Hematopoietic multipotent progenitor cell treated with erythropoietin and hydrocortisone succinate and interleukin-3 and kit ligand, for 17 days (in vitro differentiated cells): ENCODE measurements around the gene TRIM75.
"Not testable (repeated sequence)": the region's sequence is repeated elsewhere in the genome, so short reads cannot be mapped to it uniquely, and the experiment has no call there.

ENCODE experiments used
- DNase-seq: peaks from one replicate; pipeline ENCODE4 v3.0.0-alpha.2; 2015; ENCODE audit warnings: low spot score

Gene TRIM75

GRCh38 chr4:165053645-165054044, at the start of gene TRIM75:
TRIM75 (plus strand) TSS chr4:165053866; CDS start chr4:165059148, 5,282 bp downstream.
- DNase-seq, result no peak

- DNase-seq, result no peak
Measured at GRCh38 chr4:165005352-165005925, 48.2 kb upstream of the TRIM75 start.

GRCh38 chr4:165006456-165006855, 47.2 kb upstream of the TRIM75 start:
- DNase-seq, result no peak

- no peak for DNase-seq
Measured at GRCh38 chr4:165006886-165007285, 46.8 kb upstream of the TRIM75 start.

DNA sequence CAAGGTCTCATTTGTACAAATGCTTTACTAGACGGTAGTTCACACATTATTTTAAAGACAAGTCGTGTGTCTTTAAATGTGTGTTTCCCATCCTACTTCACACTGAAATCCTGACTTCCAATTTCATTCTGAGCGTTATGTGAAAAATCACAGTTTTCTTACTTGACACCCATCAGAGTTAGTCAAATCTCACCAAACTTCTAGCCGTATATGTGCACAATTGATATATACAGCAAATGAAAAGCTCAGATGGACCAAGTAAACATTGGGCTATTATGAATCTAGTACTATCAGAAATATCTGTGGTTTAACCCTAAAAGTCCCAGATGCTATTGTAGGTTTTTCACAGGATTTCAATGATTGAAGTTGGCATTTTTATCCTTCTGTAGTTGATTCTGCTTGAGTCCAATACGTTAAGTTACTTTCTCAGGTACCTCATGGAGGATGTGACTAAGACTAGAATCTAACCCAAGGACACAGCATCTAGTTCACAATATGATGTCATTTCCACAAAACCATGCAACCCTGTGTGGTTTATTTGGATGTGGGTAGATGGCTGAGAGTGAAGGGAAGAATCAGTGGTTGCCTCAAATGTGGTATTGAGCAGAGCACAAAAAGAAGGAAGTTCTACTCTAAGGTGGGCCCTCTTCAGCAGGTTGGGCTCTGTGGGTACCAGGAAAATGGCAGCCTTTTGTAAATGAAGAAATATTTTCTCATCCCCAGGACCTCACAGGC, 44.0 kb upstream of the TRIM75 start:
- DNase-seq, result no peak

DNA sequence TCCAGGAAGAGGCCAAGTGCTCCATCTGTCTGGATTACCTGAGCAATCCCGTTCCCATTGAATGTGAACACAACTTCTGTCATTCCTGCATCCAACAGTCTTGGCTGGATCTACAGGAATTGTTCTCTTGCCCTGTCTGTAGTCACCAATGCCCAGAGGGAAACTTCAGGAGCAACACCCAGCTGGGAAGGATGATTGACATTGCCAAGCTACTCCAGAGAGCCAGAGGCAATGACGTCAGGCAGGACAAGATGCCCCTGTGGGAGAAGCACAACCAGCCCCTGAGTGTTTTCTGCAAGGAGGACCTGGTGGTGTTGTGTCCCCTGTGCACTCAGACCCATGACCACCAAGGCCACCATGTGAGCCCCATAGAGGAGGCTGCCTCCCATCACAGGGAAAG, 43.2 kb upstream of the TRIM75 start:
- DNase-seq, result no peak

DNA sequence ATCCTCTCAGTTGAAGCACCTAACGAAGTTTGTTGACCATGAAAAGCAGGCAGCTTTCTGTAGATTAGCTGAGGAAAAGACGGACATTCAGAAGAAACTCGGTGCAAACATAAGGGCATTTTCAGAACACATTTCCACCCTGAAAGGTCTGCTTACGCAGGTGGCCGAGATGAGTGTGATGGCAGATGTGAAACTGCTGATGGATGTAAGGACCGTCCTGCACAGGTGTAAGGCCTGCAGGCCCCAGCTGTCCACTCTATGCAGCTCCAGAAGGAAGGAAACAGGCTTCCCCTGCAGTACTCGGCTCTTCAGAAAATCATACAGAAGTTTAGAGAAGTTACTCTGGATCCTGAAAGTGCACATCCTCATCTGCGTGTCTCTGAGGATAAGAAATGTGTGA, 42.7 kb upstream of the TRIM75 start:
- no peak for DNase-seq

DNA sequence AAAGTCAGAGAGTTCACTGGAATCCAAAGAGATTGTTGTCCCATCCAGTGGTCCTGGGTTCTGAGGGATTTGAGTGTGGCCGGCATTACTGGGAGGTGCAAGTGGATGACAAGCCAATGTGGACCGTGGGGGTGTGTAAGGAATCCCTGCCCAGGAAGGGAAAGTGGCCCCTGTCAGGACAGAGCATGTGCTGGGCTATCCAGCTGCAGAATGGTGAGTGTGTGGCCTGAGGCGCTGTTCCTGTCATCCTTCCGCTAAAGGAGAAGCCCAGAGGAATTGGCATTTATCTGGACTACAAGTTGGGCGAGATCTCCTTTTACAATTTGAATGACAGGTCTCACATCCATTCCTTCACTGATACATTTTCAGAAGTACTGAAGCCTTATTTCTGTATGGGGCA, 42.3 kb upstream of the TRIM75 start:
- DNase-seq, result no peak

DNA sequence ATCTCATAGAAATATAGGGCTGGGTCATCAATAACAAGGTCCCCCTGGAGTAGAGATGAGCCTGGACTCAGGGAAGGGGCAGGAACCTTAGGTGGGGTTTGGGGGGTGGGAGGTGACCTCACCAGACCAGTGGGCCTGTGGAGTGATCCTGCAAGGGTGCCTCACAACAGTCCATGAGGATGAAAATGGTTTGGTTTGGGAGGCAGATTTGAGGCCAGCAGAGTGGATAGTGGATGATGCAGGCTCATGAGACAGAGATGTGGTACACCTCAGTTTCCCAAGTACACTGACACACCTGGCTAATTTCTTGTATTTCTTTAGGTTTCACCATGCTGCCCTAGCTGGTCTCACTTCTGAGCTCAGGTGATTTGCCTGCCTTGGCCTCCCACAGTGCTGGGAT, 40.0 kb upstream of the TRIM75 start:
- no peak for DNase-seq

DNA sequence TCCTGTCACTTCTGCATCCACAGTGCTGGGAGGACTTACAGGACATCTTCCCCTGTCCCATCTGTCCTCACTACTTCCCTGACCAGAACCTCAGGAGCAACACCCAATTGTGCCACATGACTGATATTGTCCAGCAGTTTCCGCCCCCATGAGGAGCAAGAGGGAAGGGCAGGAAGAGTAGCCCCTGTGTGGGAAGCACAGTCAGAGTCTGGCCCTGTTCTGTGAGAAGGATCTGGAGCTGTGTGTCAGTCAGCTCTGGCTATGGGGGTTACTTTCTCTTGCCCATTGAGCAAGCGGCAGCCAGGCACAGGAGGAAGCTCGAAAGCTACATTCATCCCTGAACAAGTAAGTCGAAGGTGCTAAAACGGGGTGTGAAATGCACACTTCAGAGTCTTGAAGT, 36.7 kb upstream of the TRIM75 start:
- DNase-seq, result no peak

GRCh38 chr4:165019995-165020394, 33.7 kb upstream of the TRIM75 start:
- not testable (repeated sequence) for DNase-seq

- not testable (repeated sequence) for DNase-seq
Measured at GRCh38 chr4:165025782-165026181, 27.9 kb upstream of the TRIM75 start.

- DNase-seq, result no peak
Measured at GRCh38 chr4:165027762-165028402, 25.8 kb upstream of the TRIM75 start.

- no peak for DNase-seq
Measured at GRCh38 chr4:165031436-165032211, 22.0 kb upstream of the TRIM75 start, which contains the start of gene TRIM60. TRIM60 (plus strand) TSS chr4:165031999; CDS start chr4:165040073, 8,074 bp downstream.

- no peak for DNase-seq
Measured at GRCh38 chr4:165048170-165048569, 5.5 kb upstream of the TRIM75 start.

DNA sequence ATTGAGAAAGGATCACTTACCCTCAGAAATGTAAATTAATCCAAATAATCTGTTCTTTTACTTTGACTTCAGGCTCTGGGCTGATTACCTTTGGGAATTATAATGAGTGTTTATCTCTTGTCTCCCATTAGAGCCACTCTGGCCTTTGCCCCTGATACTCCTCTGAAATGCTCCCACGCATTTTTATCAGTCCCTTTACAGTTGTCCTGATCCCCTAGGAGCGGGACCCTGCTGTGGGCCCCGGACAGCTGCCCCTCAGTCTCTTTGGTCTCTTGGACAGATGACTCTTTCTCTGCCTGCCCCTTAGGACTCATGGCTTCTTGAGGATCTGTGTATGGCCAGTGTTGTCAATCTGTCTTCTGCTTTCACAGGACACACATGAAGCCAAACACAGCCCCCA, 1.0 kb upstream of the TRIM75 start:
- DNase-seq, result no peak

GRCh38 chr4:165055601-165056000, 1.9 kb downstream of the TRIM75 start:
- DNase-seq, result no peak

DNA sequence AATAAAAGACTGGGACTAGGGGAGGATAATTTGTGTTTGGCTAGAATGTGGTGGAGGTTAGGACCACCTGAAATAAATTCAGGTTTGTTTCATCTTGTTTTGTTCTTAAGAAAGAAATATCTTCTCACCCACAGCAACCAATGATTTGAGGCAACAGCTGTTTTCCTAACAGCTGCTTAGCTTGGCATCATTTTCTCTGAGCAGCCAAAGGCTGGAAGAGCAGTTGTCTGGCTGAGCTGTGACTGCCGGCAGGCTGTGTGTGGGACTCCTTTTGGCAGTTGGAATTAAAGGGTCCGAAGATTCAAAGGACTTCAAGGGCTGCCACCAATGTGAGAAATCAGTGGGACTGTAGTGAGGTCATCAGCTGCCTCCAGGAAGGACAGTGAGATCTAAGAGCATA, 5.0 kb downstream of the TRIM75 start:
- no peak for DNase-seq

- no peak for DNase-seq
Measured at GRCh38 chr4:165059386-165059785, 5.7 kb downstream of the TRIM75 start.

- DNase-seq, result no peak
Measured at GRCh38 chr4:165060938-165061337, 7.3 kb downstream of the TRIM75 start.

DNA sequence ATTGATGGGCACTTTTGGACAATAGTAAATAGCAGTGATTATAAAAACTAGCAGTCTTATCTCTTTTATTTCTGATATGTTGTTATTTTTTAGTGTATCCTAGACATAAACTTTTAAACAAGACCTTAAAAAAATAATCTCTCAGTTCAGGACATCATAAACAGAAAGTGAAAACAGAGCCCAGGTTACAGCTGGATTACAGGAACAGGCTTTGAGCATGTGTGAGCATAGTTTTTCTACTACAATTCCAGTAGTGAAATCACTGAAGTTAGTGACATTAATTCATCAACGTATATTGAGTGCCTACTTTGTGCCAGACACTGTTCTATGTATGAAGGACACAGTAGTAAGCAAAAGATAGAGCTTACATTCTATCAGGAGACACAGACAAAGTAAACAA, 16.9 kb downstream of the TRIM75 start:
- DNase-seq, result no peak

GRCh38 chr4:165073346-165073745, 19.7 kb downstream of the TRIM75 start:
- not testable (repeated sequence) for DNase-seq
